Uterus (tissue), 4 donors: ENCODE measurements around the gene FBXL13. TPM values are rescaled to one million over a fixed set of nuclear protein-coding genes. Genes with fewer than 3 reads are reported as not detected.
"Not testable (repeated sequence)": the region's sequence is repeated elsewhere in the genome, so short reads cannot be mapped to it uniquely, and the experiment has no call there.

Source experiments
- DNase-seq, 2 donors: peaks; one replicate each; pipeline ENCODE4 v3.0.0-alpha.2; 2019 to 2020
- H3K27ac ChIP-seq, 2 donors: fragments of 200-600 bp; sonication (generic); 1 replicate in 1 of 2; 2 replicates in 1 of 2; pipeline ENCODE4 v1.5.1; 2016 to 2018
- H3K27me3 ChIP-seq, 2 donors: fragments of 200-600 bp; sonication (generic); one replicate each; pipeline ENCODE4 v1.5.1; 2018 to 2019; ENCODE audit warnings: control low read depth in 1 of 2
- H3K36me3 ChIP-seq, 2 donors: fragments of 200-600 bp; sonication (generic); one replicate each; pipeline ENCODE4 v1.5.1; 2019; ENCODE audit warnings: control low read depth in 1 of 2
- H3K4me1 ChIP-seq, 2 donors: fragments of 200-600 bp; sonication (generic); one replicate each; pipeline ENCODE4 v1.5.1; 2018 to 2019; ENCODE audit warnings: control low read depth in 1 of 2
- H3K4me3 ChIP-seq, 2 donors: fragments of 200-600 bp; sonication (generic); 1 replicate in 1 of 2; 2 replicates in 1 of 2; pipeline ENCODE4 v1.5.1; 2018 to 2019; ENCODE audit warnings: mild to moderate bottlenecking in 1 of 2
- H3K9me3 ChIP-seq, 2 donors: fragments of 200-600 bp; sonication (generic); one replicate each; pipeline ENCODE4 v1.5.1; 2019; ENCODE audit warnings: control low read depth in 1 of 2
- CTCF ChIP-seq, 4 experiments: fragments of 200-600 bp in 2 of 4; fragments of 450-650 bp in 2 of 4; sonication (generic) in 2 of 4; IDR thresholded peaks; one replicate each; pipeline ENCODE4 v1.5.1; 2016 to 2019; ENCODE audit warnings: antibody characterized with exemption in 4 of 4, mild to moderate bottlenecking in 2 of 4, moderate library complexity in 1 of 4
- POLR2A ChIP-seq, 2 donors: fragments of 450-650 bp; IDR thresholded peaks; one replicate each; pipeline ENCODE4 v1.6.1; 2016; ENCODE audit warnings: antibody characterized with exemption in 2 of 2, mild to moderate bottlenecking in 1 of 2, moderate library complexity in 1 of 2
- intact Hi-C: fragments of 100-400 bp; cut with DNase I; formaldehyde crosslinking; loops from one replicate; pipeline ENCODE4 v1.15.1; 2023; ENCODE audit warnings: low total_unique reads
- total RNA-seq, 4 donors: library from RNA; depleted of rRNA in 3 of 4; stranded (reverse); fragments of >200 nt in 3 of 4; gene quantifications; one replicate each; pipeline versions ENCODE4 v1.1.0 to v1.2.4, GENCODE V29; 2014 to 2023
- donor health status: DM: yes; HTN: yes; CAD: no.

FBXL13 gene
- total RNA-seq, 4 donors from 2014 or later: 1.2 to 12.9 (median 5.5) TPM

- H3K9me3 ChIP-seq: no peaks in the 10 kb centered on the region
- TF ChIP-seq POLR2A (IDR thresholded peaks at IDR 0.05): no peak
- TF ChIP-seq CTCF (IDR thresholded peaks at IDR 0.05): no peak
Measured at GRCh38 chr7:103031024-103031423, 43.6 kb downstream of the FBXL13 start.

GRCh38 chr7:103025341-103025740 lies 49.3 kb downstream of the FBXL13 start:
- Histone ChIP-seq H3K9me3 (no peaks in the 10 kb centered on the region), H3K27me3 (no peaks in the 10 kb centered on the region), H3K27ac (no peak overlapping the region), H3K36me3 (no peaks in the 10 kb centered on the region), H3K4me3 (no peak overlapping the region), H3K4me1 (no peaks in the 10 kb centered on the region)
- no peak for TF ChIP-seq CTCF (IDR thresholded peaks at IDR 0.05)
- TF ChIP-seq POLR2A (IDR thresholded peaks at IDR 0.05): no peak
- no peak for DNase-seq
- intact Hi-C loops: no loop called here

More at GRCh38 chr7:103031024-103031423, 43.6 kb downstream of the FBXL13 start:
- no peak overlapping the region for H3K27ac ChIP-seq
- H3K36me3 ChIP-seq: no peaks in the 10 kb centered on the region
- no peaks in the 10 kb centered on the region for H3K27me3 ChIP-seq
- H3K4me3 ChIP-seq: no peak overlapping the region
- no peaks in the 10 kb centered on the region for H3K4me1 ChIP-seq
- DNase-seq: no peak
- intact Hi-C loops: no loop called here

GRCh38 chr7:103023578-103023977 lies 51.0 kb downstream of the FBXL13 start:
- H3K4me3 ChIP-seq, H3K36me3 ChIP-seq, H3K4me1 ChIP-seq, H3K9me3 ChIP-seq, H3K27ac ChIP-seq, H3K27me3 ChIP-seq, DNase-seq, intact Hi-C loops: not testable (repeated sequence)

- H3K36me3 ChIP-seq: not testable (repeated sequence)
Measured at GRCh38 chr7:103021490-103021889, 53.1 kb downstream of the FBXL13 start.

GRCh38 chr7:103020876-103021275 lies 53.7 kb downstream of the FBXL13 start:
- H3K9me3 ChIP-seq, H3K27ac ChIP-seq, H3K4me3 ChIP-seq, intact Hi-C loops, H3K27me3 ChIP-seq, DNase-seq, H3K4me1 ChIP-seq, H3K36me3 ChIP-seq: not testable (repeated sequence)

More at GRCh38 chr7:103021490-103021889, 53.1 kb downstream of the FBXL13 start:
- H3K4me1 ChIP-seq, intact Hi-C loops, H3K27me3 ChIP-seq, DNase-seq, H3K4me3 ChIP-seq, H3K9me3 ChIP-seq, H3K27ac ChIP-seq: not testable (repeated sequence)

GRCh38 chr7:103018295-103018694 lies 56.3 kb downstream of the FBXL13 start:
- H3K27me3 ChIP-seq, H3K36me3 ChIP-seq, intact Hi-C loops, H3K4me1 ChIP-seq, H3K4me3 ChIP-seq, H3K27ac ChIP-seq, DNase-seq, H3K9me3 ChIP-seq: not testable (repeated sequence)

- TF ChIP-seq CTCF (IDR thresholded peaks at IDR 0.05) (no peak), POLR2A (IDR thresholded peaks at IDR 0.05) (no peak)
- intact Hi-C loops: no loop called here
- no peak overlapping the region for H3K4me3 ChIP-seq
Measured at GRCh38 chr7:103011650-103012049, 62.9 kb downstream of the FBXL13 start.

More at GRCh38 chr7:103011650-103012049, 62.9 kb downstream of the FBXL13 start:
- peaks cover 0 to 4% of the 10 kb centered on the region in 2 donors for H3K9me3 ChIP-seq
- no peaks in the 10 kb centered on the region for H3K27me3 ChIP-seq
- H3K4me1 ChIP-seq: no peaks in the 10 kb centered on the region
- no peak for DNase-seq
- no peaks in the 10 kb centered on the region for H3K36me3 ChIP-seq
- no peak overlapping the region for H3K27ac ChIP-seq
